Activated naive CD4-positive, alpha-beta T cell treated with anti-CD3 and anti-CD28 coated beads for 36 hours (primary cell): ENCODE measurements around the gene CCL2. TPM values are rescaled to one million over a fixed set of nuclear protein-coding genes. Genes with fewer than 3 reads are reported as not detected.

Source experiments
- CTCF ChIA-PET: fragments of 350-600 bp; sonication (Branson Sonifier 250); formaldehyde crosslinking; loops from one replicate; lab custom pipeline; 2021; ENCODE audit warnings: antibody characterized with exemption; lab: Charles Lee
- DNase-seq: peaks from one replicate; pipeline ENCODE4 v3.0.0-alpha.2; 2020
- H3K27ac Mint-ChIP-seq: one replicate; pipeline ENCODE4 v1.8.0; 2021; ENCODE audit warnings: mild to moderate bottlenecking, mixed read lengths
- H3K27me3 Mint-ChIP-seq: one replicate; pipeline ENCODE4 v1.8.0; 2021; ENCODE audit warnings: low read depth, mixed read lengths
- H3K36me3 Mint-ChIP-seq: one replicate; pipeline ENCODE4 v1.8.0; 2021; ENCODE audit warnings: low read depth, mixed read lengths
- H3K4me1 Mint-ChIP-seq: one replicate; pipeline ENCODE4 v1.8.0; 2021; ENCODE audit warnings: low read depth, mixed read lengths
- H3K4me3 Mint-ChIP-seq: one replicate; pipeline ENCODE4 v1.8.0; 2021; ENCODE audit warnings: mild to moderate bottlenecking, moderate library complexity, mixed read lengths
- H3K9me3 Mint-ChIP-seq: one replicate; pipeline ENCODE4 v1.8.0; 2021; ENCODE audit warnings: mixed read lengths
- intact Hi-C: fragments of 100-400 bp; cut with micrococcal nuclease; formaldehyde crosslinking; loops from one replicate; pipeline ENCODE4 v1.15.1; 2023
- total RNA-seq, 2 experiments: library from RNA; stranded (reverse); gene quantifications; one replicate each; pipeline ENCODE4 v1.2.3, GENCODE V29; 2021

CCL2 gene
- not detected for total RNA-seq

GRCh38 chr17:34254651-34255380, at the start of gene CCL2:
Gene CCL2, plus strand, starts transcription at chr17:34255285. Its CDS starts 65 bp downstream, at chr17:34255350.
- H3K9me3 Mint-ChIP-seq = no peaks in the 10 kb centered on the region
- H3K36me3 Mint-ChIP-seq = no peaks in the 10 kb centered on the region
- DNase-seq = no peak
- no peak within 1 kb of the TSS for H3K4me3 Mint-ChIP-seq
- peaks cover 39% of the 10 kb centered on the region for H3K27me3 Mint-ChIP-seq
- intact Hi-C loops = no loop called here
- peaks cover 4% of the 10 kb centered on the region for H3K4me1 Mint-ChIP-seq
- CTCF ChIA-PET = interaction anchor here (1.2 to 1.4 kb wide), 2 partner anchors 16 to 54 kb away, joined by 3 read pairs; no protein-coding TSS in a partner anchor
- no peak within 1 kb of the TSS for H3K27ac Mint-ChIP-seq

- Mint-ChIP-seq H3K4me1 (peaks cover 10% of the 10 kb centered on the region), H3K9me3 (no peaks in the 10 kb centered on the region), H3K27ac (no peak overlapping the region), H3K4me3 (no peak overlapping the region), H3K36me3 (no peaks in the 10 kb centered on the region), H3K27me3 (peaks cover 11% of the 10 kb centered on the region)
- intact Hi-C loops = no loop called here
- no peak for DNase-seq
- CTCF ChIA-PET = interaction anchor here (8.0 kb wide), 1 partner anchor 156 kb away, joined by 241 read pairs; the partner anchor contains the start of gene CCL1
Observed at GRCh38 chr17:34205401-34205800, 49.7 kb upstream of the CCL2 start.

- peaks cover 4% of the 10 kb centered on the region for H3K4me1 Mint-ChIP-seq
- no peaks in the 10 kb centered on the region for H3K9me3 Mint-ChIP-seq
- no peak for DNase-seq
- H3K4me3 Mint-ChIP-seq = no peak overlapping the region
- CTCF ChIA-PET = interaction anchor here (8.0 kb wide), 1 partner anchor 155 kb away, joined by 241 read pairs; the partner anchor contains the start of gene CCL1
- peaks cover 11% of the 10 kb centered on the region for H3K27me3 Mint-ChIP-seq
- intact Hi-C loops = no loop called here
- H3K36me3 Mint-ChIP-seq = no peaks in the 10 kb centered on the region
- no peak overlapping the region for H3K27ac Mint-ChIP-seq
Observed at GRCh38 chr17:34206569-34206968, 48.5 kb upstream of the CCL2 start.

GRCh38 chr17:34207572-34207971, 47.5 kb upstream of the CCL2 start:
- Mint-ChIP-seq H3K36me3 (no peaks in the 10 kb centered on the region), H3K4me3 (no peak overlapping the region), H3K27ac (no peak overlapping the region), H3K9me3 (no peaks in the 10 kb centered on the region), H3K27me3 (peaks cover 11% of the 10 kb centered on the region), H3K4me1 (no peaks in the 10 kb centered on the region)
- intact Hi-C loops = no loop called here
- DNase-seq = no peak
- CTCF ChIA-PET = no interaction called here

- Mint-ChIP-seq H3K9me3 (no peaks in the 10 kb centered on the region), H3K27me3 (peaks cover 36% of the 10 kb centered on the region), H3K36me3 (no peaks in the 10 kb centered on the region), H3K4me3 (no peak overlapping the region), H3K27ac (no peak overlapping the region), H3K4me1 (no peaks in the 10 kb centered on the region)
- CTCF ChIA-PET = interaction anchor here (1.2 to 2.1 kb wide), 2 partner anchors 18 to 143 kb away, joined by 4 to 12 read pairs; no protein-coding TSS in a partner anchor
- intact Hi-C loops = no loop called here
- no peak for DNase-seq
Observed at GRCh38 chr17:34218748-34219147, 36.3 kb upstream of the CCL2 start.

- Mint-ChIP-seq H3K27me3 (peaks cover 34% of the 10 kb centered on the region), H3K36me3 (no peaks in the 10 kb centered on the region), H3K27ac (no peak overlapping the region), H3K9me3 (no peaks in the 10 kb centered on the region), H3K4me1 (no peaks in the 10 kb centered on the region), H3K4me3 (no peak overlapping the region)
- no peak for DNase-seq
- CTCF ChIA-PET = no interaction called here
- intact Hi-C loops = no loop called here
Observed at GRCh38 chr17:34219405-34219804, 35.7 kb upstream of the CCL2 start.

- no peaks in the 10 kb centered on the region for H3K4me1 Mint-ChIP-seq
- no peaks in the 10 kb centered on the region for H3K36me3 Mint-ChIP-seq
- no peak overlapping the region for H3K27ac Mint-ChIP-seq
- H3K9me3 Mint-ChIP-seq = no peaks in the 10 kb centered on the region
- peaks cover 36% of the 10 kb centered on the region for H3K27me3 Mint-ChIP-seq
- H3K4me3 Mint-ChIP-seq = no peak overlapping the region
- no peak for DNase-seq
- CTCF ChIA-PET = no interaction called here
- intact Hi-C loops = no loop called here
Observed at GRCh38 chr17:34220045-34220751, 34.9 kb upstream of the CCL2 start.

GRCh38 chr17:34220752-34221395, 34.2 kb upstream of the CCL2 start:
- Mint-ChIP-seq H3K36me3 (no peaks in the 10 kb centered on the region), H3K4me3 (no peak overlapping the region), H3K9me3 (no peaks in the 10 kb centered on the region), H3K4me1 (no peaks in the 10 kb centered on the region), H3K27ac (no peak overlapping the region), H3K27me3 (peaks cover 36% of the 10 kb centered on the region)
- intact Hi-C loops = no loop called here
- CTCF ChIA-PET = interaction anchor here (0.7 kb wide), 1 partner anchor 140 kb away, joined by 4 read pairs; no protein-coding TSS in a partner anchor
- DNase-seq = no peak

GRCh38 chr17:34221411-34221810, 33.7 kb upstream of the CCL2 start:
- Mint-ChIP-seq H3K4me3 (no peak overlapping the region), H3K27ac (no peak overlapping the region), H3K27me3 (peaks cover 36% of the 10 kb centered on the region), H3K4me1 (no peaks in the 10 kb centered on the region), H3K9me3 (no peaks in the 10 kb centered on the region), H3K36me3 (no peaks in the 10 kb centered on the region)
- CTCF ChIA-PET = interaction anchor here (0.7 kb wide), 1 partner anchor 140 kb away, joined by 4 read pairs; no protein-coding TSS in a partner anchor
- DNase-seq = no peak
- intact Hi-C loops = no loop called here

GRCh38 chr17:34222722-34223497, 32.2 kb upstream of the CCL2 start:
- H3K9me3 Mint-ChIP-seq = no peaks in the 10 kb centered on the region
- H3K36me3 Mint-ChIP-seq = no peaks in the 10 kb centered on the region
- H3K27ac Mint-ChIP-seq = no peak overlapping the region
- peaks cover 31% of the 10 kb centered on the region for H3K27me3 Mint-ChIP-seq
- intact Hi-C loops = no loop called here
- DNase-seq = no peak
- no peaks in the 10 kb centered on the region for H3K4me1 Mint-ChIP-seq
- H3K4me3 Mint-ChIP-seq = no peak overlapping the region
- CTCF ChIA-PET = interaction anchor here (2.8 kb wide), 1 partner anchor 22 kb away, joined by 8 read pairs; no protein-coding TSS in a partner anchor

- no peak overlapping the region for H3K4me3 Mint-ChIP-seq
- no peaks in the 10 kb centered on the region for H3K4me1 Mint-ChIP-seq
- intact Hi-C loops = no loop called here
- no peaks in the 10 kb centered on the region for H3K36me3 Mint-ChIP-seq
- CTCF ChIA-PET = interaction anchor here (1.1 to 2.8 kb wide), 2 partner anchors 24 to 136 kb away, joined by 3 to 8 read pairs; no protein-coding TSS in a partner anchor
- H3K27me3 Mint-ChIP-seq = peaks cover 22% of the 10 kb centered on the region
- no peak for DNase-seq
- peaks cover 4% of the 10 kb centered on the region for H3K9me3 Mint-ChIP-seq
- H3K27ac Mint-ChIP-seq = no peak overlapping the region
Observed at GRCh38 chr17:34225046-34225445, 30.0 kb upstream of the CCL2 start.
